GM18502 (cell line): ENCODE results near the gene XG.
"Not testable (repeated sequence)": the region's sequence is repeated elsewhere in the genome, so short reads cannot be mapped to it uniquely, and the experiment has no call there.

ENCODE experiments used
- ATAC-seq: cut with Tn5 transposase; IDR thresholded peaks from one replicate; pipeline ENCODE4 v1.9.1; 2021; ENCODE audit warnings: mild to moderate bottlenecking; ENCODE audit not compliant: unreplicated experiment, poor library complexity

The XG gene

DNA sequence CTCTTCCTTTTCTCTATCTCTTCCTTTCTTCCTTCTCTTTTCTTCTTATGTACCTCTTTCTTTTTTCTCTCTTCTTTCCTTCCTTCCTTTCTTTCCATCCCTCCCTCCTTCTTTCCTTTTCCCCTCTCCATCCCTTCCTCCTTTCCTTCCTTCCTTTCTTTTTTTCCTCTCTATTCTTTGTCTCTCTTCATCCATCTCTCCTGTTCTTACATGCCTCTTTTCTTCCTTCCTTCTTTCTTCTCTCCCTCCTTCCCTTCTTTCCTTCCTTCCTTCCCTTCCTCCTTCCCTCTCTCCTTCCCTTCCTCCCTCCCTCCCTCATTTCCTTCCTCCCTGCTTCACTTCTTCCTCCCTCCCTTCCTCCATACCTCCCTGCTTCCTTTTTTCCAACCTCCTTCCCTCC lies 19.2 kb upstream of the XG start:
- ATAC-seq = no peak

DNA sequence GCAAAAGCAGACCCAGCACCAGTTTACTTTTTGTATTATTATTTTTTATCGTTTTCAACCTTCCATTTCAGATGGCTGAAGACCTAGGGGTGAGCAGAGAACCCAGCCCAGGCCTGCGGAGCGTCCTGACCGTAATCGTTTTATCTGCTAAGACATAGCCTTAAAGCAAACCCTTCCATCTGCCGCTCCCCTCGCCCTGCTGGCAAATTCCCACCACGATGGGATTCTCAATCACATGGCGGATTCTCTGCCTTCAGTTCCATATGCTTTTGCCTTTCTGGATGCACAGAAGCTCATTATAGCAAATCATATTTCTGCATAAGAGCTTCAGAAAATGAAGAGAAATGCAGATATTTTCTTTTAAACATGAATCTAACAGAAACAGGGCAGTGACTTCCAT lies 18.6 kb upstream of the XG start:
- no peak for ATAC-seq

DNA sequence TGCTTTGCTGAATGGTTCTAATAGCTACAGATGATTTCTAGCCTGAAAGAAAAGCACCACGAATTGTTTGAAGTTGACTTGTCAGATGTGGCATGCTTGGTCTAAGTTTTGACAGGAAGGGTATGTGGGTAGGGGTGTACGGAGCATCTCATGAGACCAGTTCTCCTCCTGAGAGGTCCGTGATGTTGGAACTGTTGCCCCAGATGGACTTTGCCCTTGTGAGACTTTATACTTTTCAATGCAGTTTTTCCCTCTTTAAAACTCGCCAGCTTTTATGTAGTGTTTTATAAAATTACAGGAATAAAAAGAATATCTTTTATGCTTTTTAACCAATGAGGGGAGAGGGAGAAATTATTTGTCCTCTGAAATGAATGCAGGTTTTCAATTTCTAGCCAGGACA lies 16.6 kb upstream of the XG start:
- ATAC-seq = no peak

DNA sequence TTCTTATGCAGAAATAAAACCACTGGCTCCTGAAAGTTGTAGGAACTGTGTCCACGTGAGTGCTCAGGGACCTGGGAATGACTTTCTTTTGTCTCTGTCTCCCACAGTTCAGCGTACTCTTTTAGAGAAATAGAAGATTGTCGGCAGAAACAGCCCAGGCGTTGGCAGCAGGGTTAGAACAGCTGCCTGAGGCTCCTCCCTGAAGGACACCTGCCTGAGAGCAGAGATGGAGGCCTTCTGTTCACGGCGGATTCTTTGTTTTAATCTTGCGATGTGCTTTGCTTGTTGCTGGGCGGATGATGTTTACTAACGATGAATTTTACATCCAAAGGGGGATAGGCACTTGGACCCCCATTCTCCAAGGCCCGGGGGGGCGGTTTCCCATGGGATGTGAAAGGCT lies 11.2 kb upstream of the XG start:
- ATAC-seq = no peak

DNA sequence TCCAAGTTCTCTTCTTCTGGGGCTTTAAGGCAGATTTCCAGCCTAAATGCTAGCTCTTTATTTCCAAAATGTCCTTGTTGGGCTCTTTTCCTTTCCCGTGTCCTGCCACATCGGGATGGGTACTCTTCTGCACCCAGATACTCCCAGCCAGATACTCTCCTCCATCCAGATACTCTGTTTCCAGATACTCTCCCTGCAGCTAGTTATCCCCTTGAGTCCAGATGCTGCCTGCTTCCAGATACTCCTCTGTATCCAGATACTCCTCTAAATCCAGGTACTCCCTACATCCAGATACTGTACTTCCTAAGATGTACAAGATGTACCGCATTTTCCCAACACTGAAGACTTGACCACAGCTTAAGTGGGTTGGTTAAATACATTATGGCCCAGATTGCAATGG lies 10.5 kb upstream of the XG start:
- ATAC-seq = no peak

DNA sequence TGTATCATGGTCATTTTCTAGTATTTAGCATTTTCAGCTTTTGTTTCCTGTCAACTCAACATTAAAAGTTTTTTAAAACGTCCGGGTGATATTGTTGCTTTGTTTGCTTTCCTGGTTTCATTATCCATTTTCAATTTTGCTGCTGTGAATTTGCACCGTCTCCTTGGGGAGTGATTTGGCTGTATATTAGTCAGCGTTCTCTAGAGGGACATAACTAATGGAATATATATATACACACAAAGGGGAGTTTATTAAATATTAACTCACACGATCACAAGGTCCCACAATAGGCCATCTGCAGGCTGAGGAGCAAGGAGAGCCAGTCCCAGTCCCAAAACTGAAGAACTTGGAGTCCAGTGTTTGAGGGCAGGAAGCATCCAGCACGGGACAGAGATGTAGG lies 5.6 kb upstream of the XG start:
- ATAC-seq = not testable (repeated sequence)

DNA sequence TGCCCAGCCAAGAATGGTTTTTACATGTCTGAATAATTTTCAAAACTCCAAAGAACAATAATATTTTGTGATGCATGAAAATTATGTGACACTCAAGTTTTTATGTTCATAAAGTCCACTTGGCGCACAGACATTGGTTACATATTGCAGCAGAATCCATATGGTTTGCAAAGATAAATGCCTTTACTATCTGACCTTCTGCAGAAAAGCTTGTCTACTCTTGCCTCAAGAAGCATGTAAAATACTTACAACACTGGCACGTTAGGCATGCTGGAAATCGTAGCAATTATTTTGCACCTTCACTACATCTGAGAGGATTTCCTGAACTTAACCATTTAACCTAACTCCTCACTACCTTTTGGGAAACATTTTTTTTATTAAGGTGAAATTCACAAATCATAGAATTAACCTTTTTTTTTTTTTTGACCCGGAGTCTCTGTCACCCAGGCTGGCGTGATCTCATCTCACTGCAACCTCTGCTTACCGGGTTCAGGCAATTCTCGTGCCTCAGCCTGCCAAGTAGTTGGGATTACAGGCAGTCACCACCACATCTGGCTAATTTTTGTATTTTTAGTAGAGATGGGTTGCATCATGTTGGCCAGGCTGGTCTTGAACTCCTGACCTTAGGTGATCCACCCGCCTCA lies 3.5 kb upstream of the XG start:
- no peak for ATAC-seq

DNA sequence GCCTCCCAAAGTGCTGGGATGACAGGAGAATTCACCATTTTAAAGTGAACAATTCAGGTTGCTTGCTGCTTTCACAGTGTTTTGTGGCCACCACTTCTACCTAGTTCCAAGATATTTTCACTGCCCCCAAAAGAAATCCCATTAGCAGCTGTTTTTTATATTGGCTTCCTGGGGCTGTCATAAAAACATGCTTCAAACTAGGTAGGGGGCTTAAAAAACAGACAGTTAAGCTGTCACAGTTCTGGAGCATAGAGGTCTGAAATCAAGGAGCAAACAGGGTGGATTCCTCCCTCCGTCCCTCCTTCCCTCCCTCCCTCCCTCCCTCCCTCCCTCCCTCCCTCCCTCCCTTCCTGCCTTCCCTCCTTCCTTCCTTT lies 3.0 kb upstream of the XG start:
- ATAC-seq = no peak

DNA sequence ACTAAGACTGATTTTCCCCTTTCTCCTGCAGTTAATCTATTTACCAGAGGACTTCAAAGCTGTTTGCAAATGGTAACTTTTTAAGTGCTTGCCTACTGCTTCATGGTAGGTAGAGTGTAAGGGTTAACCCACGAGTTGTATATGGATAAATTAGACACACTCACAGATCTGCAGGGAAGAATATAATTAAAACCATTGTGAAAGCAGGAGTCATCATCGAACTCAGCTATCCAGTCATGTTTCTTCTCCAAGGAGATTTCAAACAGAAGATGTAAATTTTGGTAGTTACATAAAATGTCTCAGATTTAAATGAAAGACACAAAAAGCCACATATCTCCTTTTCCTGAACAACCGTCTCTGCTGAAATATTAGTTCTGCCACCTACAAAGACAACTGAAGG lies 549 bp upstream of the XG start:
- ATAC-seq = no peak

DNA sequence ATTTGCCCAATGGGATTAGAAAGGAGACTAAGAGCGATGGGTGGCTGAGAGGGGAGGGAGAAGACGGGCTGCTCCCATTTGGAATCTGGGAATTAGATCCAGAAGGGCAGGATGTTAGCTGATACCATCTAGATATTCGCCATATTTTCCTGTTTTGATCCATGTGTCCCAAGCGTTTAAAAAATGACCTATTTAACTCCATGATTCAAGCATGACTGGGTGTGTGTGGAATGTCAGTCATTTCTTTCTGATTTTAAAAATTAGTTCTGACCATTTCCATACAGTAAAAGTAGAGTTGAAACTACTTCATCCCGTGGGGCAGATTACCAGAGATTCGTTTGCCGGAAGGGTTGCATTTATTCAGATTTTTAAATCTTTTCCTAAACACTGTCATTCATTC lies 601 bp downstream of the XG start:
- ATAC-seq = not testable (repeated sequence)

DNA sequence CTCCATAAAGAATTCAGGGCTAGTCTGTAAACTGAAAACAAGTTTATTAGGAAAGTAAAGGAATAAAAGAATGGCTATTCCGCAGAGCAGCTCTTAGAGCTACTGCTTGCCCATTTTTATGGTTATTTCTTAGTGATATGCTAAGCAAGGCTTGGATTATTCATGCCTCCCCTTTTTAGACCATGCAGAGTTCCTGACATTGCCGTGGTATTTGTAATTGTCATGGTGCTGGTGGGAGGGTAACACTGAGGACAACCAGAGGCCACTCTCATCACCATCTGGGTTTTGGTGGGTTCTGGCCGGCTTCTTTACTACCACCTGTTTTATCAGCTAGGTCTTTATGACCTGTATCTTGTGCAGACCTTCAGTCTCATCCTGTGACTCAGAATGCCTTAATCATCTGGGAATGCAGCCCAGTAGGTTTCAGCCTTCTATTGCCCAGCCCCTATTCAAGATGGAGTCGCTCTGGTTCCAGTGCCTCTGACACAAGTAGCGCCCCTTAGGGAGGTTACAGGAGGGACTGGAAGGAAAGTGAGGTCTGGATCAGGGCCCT lies 3.4 kb downstream of the XG start:
- ATAC-seq = not testable (repeated sequence)

DNA sequence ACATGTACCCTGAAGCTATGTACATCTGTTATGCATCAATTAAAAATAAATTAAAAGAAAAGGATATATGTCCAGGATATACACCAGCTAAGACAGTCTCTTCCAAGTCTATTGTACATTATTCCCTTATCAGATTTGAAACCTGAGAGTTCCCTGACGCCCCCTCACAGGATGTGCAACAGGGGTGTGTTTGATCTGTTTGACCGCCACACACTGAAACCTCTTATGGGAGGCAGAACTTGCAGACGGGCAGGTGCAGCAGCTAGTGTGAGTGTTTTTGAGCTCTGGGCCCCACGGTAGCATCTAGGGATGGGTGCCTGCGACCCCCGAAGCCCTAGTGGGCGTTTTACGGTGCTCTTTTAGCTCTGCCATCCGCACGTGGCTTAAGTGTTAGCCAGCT lies 4.7 kb downstream of the XG start:
- ATAC-seq = no peak

DNA sequence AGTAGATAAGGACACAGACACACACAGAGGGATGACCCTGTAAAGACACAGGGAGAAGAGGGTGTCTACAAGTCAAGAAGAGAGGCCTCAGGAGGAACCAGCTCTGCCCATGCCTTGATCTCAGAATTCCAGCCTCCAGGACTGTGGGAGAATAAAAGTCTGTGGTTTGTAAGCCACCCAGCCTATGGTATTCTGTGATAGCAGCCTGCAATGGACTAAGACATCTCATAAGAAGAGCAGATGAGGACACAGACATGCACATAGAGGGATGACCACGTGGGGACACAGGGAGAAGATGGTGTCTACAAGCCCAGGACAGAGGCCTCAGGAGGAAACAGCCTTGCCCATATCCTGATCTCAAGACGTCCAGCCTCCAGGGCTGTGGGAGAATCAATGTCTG lies 9.4 kb downstream of the XG start:
- ATAC-seq = no peak

DNA sequence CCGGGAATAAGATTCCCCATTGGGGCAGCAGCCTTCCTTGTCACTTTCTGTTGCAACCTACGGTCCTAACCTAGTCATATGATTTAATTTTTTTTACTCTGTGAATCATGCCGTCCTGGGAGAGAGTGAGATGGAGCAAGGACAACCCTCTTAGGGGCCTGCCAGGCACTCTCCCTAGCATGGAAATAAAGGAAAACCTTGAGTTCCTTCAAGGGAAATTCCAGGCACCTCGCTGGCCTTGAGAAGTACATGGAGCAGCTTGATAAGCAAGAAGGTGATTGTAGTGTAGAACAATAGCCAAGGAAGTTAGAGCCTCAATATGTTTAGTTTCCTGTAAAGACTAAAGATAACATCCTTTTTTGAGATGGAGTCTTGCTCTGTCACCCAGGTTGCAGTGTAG lies 10.8 kb downstream of the XG start:
- ATAC-seq = not testable (repeated sequence)

DNA sequence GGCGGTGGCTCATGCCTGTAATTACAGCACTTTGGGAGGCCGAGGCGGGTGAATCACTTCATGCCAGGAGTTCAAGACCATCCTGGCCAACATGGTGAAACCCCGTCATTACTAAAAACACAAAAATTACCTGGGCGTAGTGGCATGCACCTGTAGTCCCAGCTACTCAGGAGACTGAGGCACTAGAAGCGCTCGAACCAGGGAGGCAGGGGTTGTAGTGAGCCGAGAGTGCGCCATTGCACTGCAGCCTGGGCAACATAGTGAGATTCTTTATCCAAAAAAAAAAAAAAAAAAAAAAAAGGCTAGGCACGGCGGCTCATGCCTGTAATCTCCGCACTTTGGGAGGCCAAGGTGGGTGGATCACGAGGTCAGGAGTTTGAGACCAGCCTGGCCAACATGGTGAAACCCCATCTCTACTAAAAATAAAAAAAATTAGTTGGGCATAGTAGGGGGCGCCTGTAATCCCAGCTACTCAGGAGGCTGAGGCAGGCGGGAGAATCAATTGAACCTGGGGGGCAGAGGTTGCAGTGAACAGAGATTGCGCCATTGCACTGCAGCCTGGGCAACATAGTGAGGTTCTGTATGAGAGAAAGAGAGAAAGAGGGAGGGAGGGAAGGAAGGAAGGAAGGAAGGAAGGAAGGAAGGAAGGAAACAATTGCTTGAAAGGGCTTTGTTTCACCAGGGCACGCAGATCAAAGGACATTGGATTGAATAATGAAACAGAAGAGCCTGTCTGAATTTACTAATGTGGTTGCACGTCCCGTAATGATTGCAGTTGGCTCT lies 13.1 kb downstream of the XG start:
- not testable (repeated sequence) for ATAC-seq

DNA sequence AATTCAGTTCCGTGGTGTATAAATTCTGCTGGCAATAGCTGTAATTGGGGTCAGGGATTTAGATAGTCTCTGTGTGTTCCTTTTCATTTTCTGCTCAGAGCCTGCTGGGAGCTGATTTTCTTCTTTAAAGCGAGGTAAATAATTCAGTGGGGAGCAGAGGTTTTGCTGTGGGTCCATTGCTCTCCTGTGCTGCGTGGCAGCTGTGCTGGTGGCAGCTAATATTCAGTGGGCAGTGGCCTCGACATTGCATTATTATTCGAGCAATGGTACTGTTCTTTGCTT lies 13.7 kb downstream of the XG start:
- ATAC-seq = no peak

DNA sequence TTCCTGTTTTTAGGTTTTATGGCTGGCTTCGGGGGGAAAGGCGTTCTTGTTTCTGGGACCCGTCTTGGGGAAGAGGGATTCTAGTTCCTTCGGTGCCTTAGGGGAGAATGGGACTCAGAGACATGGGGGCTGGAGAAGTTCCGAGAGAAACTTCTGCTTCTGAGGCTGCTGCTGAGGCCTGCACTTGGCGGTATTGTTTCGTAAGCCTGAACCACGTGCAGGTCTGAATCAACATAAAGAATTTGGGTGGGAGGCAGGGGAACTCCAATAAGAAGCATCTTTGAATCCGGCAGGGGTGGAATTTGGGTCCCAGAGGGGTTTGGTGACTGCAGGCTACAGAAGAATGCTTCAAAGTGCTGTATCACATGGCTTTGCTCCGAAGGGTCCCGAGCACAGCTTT lies 15.1 kb downstream of the XG start:
- ATAC-seq = no peak

DNA sequence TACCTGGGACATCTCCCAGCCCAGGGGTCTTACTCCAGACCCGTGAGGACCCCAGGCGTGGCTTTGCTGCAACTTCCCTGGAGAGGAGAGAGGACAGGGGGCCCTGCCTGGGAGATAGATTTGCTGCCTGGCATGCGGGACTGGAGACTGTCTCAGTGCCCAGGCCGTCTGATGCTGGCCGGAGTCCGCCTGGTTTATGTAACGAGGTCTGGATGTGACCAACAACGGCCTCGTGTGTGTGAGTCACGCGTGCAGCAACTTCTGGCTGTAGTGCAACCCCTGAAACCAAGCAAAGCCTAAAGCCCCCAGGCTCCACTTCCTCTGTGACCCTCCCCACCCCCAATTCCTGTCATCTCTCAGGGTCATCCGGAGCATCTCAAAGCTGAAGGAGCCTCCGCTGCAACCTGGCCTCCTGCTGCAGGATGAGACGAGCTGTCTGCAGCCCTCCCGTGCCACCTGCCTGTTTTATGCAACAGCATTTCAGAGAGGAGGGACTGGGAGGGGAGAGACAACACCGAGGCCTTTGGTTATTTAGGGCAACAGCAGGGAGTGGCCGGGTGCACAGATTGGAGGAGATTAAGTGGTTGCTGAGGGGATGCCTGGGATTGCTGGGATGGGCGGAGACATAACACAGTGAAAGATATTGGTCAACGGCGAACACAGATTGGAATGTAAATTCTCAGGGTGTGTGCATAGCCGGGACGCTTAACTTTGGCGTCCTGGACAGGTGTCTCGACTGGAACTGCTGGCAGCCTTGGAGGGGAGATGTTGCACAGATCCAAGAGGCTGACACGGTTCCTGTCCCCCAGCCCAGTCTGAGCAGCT lies 16.0 kb downstream of the XG start:
- ATAC-seq = no peak

DNA sequence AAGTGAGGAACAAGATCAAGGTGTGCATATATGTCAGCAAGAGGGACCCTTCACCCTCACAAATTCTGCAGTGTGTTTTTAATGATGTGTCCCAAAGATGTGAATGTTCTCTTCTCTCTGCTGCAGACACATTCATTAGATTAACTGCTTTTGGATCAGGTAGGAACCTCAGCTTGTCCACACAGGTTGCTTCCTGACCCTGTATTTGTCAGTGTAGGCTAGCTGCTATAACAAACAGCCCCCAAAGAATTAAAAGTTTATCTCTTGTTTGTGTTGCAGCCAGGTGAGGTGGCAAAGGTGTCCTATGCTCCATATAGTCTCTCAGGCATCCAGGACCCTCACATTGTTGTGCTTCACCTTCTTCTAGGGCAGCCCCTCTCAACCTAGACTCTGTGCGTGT lies 17.8 kb downstream of the XG start:
- ATAC-seq = no peak

DNA sequence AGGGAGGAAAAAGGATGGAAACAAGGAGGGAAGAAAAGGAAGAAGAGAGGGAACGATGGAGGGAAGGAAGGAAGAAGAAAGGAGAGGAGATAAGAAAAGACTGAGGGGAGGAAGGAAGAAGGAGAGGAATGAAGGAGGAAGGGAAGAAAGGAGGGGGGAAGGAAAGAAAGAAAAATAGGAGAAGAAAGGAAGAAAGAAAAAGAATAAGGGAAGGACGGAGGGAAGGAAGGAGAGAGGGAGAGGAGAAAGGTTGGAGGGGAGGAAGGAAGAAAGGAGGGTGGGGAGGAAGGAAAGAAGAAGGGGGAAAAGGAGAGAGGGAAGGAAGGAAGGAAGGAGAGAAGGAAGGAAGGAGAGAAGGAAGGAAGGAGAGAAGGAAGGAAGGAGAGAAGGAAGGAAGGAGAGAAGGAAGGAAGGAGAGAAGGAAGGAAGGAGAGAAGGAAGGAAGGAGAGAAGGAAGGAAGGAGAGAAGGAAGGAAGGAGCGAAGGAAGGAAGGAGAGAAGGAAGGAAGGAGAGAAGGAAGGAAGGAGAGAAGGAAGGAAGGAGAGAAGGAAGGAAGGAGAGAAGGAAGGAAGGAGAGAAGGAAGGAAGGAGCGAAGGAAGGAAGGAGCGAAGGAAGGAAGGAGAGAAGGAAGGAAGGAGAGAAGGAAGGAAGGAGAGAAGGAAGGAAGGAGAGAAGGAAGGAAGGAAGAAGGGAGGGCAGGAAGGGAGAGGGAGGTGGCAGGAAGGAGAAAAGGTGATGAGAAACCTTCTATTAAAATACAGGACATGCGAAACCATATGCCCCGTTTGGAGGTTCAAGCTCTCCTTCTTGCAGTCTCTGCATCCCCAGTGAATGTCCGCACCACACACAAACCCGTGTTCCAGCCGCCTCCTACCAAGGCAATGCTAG lies 21.6 kb downstream of the XG start:
- not testable (repeated sequence) for ATAC-seq
